Dendritic cell treated with granulocyte-macrophage colony-stimulating factor and Interleukin-4, amounts not matched to agents 40 ng/mL and 50 ng/mL, for 4 days (primary cell): ENCODE measurements around the gene WFIKKN1.

Source experiments
- H3K27ac Mint-ChIP-seq: one replicate; pipeline ENCODE4 v1.8.0; 2022; ENCODE audit warnings: mild to moderate bottlenecking, mixed read lengths
- H3K27me3 Mint-ChIP-seq: one replicate; pipeline ENCODE4 v1.8.0; 2022; ENCODE audit warnings: mild to moderate bottlenecking, mixed read lengths
- H3K36me3 Mint-ChIP-seq: one replicate; pipeline ENCODE4 v1.8.0; 2022; ENCODE audit warnings: low read depth, mixed read lengths
- H3K4me1 Mint-ChIP-seq: one replicate; pipeline ENCODE4 v1.8.0; 2022; ENCODE audit warnings: low read depth, mixed read lengths
- H3K4me3 Mint-ChIP-seq: one replicate; pipeline ENCODE4 v1.8.0; 2022; ENCODE audit warnings: mild to moderate bottlenecking, moderate library complexity, mixed read lengths
- H3K9me3 Mint-ChIP-seq: one replicate; pipeline ENCODE4 v1.8.0; 2022; ENCODE audit warnings: mixed read lengths
- intact Hi-C: fragments of 100-400 bp; cut with micrococcal nuclease; formaldehyde crosslinking; loops from one replicate; pipeline ENCODE4 v1.15.0; 2022

The WFIKKN1 gene

GRCh38 chr16:643050-643368, 12.2 kb downstream of the WFIKKN1 start:
- peak overlapping the region; percentile 78 for H3K4me3 Mint-ChIP-seq

GRCh38 chr16:644556-644955, 13.8 kb downstream of the WFIKKN1 start:
- Mint-ChIP-seq H3K36me3 (peaks cover 54% of the 10 kb centered on the region), H3K27ac (no peak overlapping the region), H3K9me3 (no peaks in the 10 kb centered on the region), H3K4me1 (peaks cover 68% of the 10 kb centered on the region), H3K4me3 (no peak overlapping the region), H3K27me3 (no peaks in the 10 kb centered on the region)
- intact Hi-C loops = no loop called here

More at GRCh38 chr16:643050-643368, 12.2 kb downstream of the WFIKKN1 start:
- peaks cover under 1% of the 10 kb centered on the region for H3K27me3 Mint-ChIP-seq
- H3K9me3 Mint-ChIP-seq = no peaks in the 10 kb centered on the region
- H3K4me1 Mint-ChIP-seq = peaks cover 66% of the 10 kb centered on the region
- peaks cover 54% of the 10 kb centered on the region for H3K36me3 Mint-ChIP-seq
- peak overlapping the region; percentile 86 for H3K27ac Mint-ChIP-seq
- intact Hi-C loops = no loop called here

GRCh38 chr16:645852-646678, 15.3 kb downstream of the WFIKKN1 start:
- intact Hi-C loops = no loop called here
- H3K4me1 Mint-ChIP-seq = peaks cover 72% of the 10 kb centered on the region
- H3K27ac Mint-ChIP-seq = no peak overlapping the region
- no peaks in the 10 kb centered on the region for H3K27me3 Mint-ChIP-seq
- peaks cover 54% of the 10 kb centered on the region for H3K36me3 Mint-ChIP-seq
- no peaks in the 10 kb centered on the region for H3K9me3 Mint-ChIP-seq
- H3K4me3 Mint-ChIP-seq = no peak overlapping the region

GRCh38 chr16:646679-647172, 15.9 kb downstream of the WFIKKN1 start:
- intact Hi-C loops = no loop called here
- no peaks in the 10 kb centered on the region for H3K9me3 Mint-ChIP-seq
- no peak overlapping the region for H3K27ac Mint-ChIP-seq
- no peaks in the 10 kb centered on the region for H3K27me3 Mint-ChIP-seq
- H3K36me3 Mint-ChIP-seq = peaks cover 54% of the 10 kb centered on the region
- peaks cover 79% of the 10 kb centered on the region for H3K4me1 Mint-ChIP-seq
- H3K4me3 Mint-ChIP-seq = no peak overlapping the region

GRCh38 chr16:647173-647902, 16.6 kb downstream of the WFIKKN1 start:
- Mint-ChIP-seq H3K36me3 (peaks cover 54% of the 10 kb centered on the region), H3K4me3 (peak overlapping the region; percentile 6), H3K27me3 (no peaks in the 10 kb centered on the region), H3K27ac (peak overlapping the region; percentile 87), H3K4me1 (peaks cover 79% of the 10 kb centered on the region), H3K9me3 (no peaks in the 10 kb centered on the region)
- intact Hi-C loops = no loop called here

GRCh38 chr16:648071-648780, 17.4 kb downstream of the WFIKKN1 start:
- Mint-ChIP-seq H3K4me3 (peak overlapping the region; percentile 81), H3K4me1 (peaks cover 72% of the 10 kb centered on the region), H3K36me3 (peaks cover 47% of the 10 kb centered on the region), H3K9me3 (no peaks in the 10 kb centered on the region), H3K27me3 (no peaks in the 10 kb centered on the region), H3K27ac (peak overlapping the region; percentile 87)
- intact Hi-C loops = no loop called here

GRCh38 chr16:648781-649589, 18.2 kb downstream of the WFIKKN1 start, which contains the start of gene WDR90:
Gene WDR90 (plus strand): TSS chr16:649365. CDS start chr16:649417, 52 bp downstream.
- H3K27ac Mint-ChIP-seq = peak within 1 kb of the TSS; percentile 87
- intact Hi-C loops = loop anchor here (1.0 kb wide), 2 partner anchors 11 to 60 kb away; no protein-coding TSS in a partner anchor
- peaks cover 64% of the 10 kb centered on the region for H3K4me1 Mint-ChIP-seq
- no peaks in the 10 kb centered on the region for H3K9me3 Mint-ChIP-seq
- H3K27me3 Mint-ChIP-seq = no peaks in the 10 kb centered on the region
- peak within 1 kb of the TSS; percentile 81 for H3K4me3 Mint-ChIP-seq
- peaks cover 48% of the 10 kb centered on the region for H3K36me3 Mint-ChIP-seq

GRCh38 chr16:649631-650030, 18.8 kb downstream of the WFIKKN1 start:
- H3K4me1 Mint-ChIP-seq = peaks cover 57% of the 10 kb centered on the region
- no peaks in the 10 kb centered on the region for H3K27me3 Mint-ChIP-seq
- H3K4me3 Mint-ChIP-seq = peak overlapping the region; percentile 66
- peaks cover 44% of the 10 kb centered on the region for H3K36me3 Mint-ChIP-seq
- peak overlapping the region; percentile 37 for H3K27ac Mint-ChIP-seq
- intact Hi-C loops = loop anchor here (1.0 kb wide), 2 partner anchors 11 to 60 kb away; no protein-coding TSS in a partner anchor
- H3K9me3 Mint-ChIP-seq = no peaks in the 10 kb centered on the region

GRCh38 chr16:651844-652243, 21.1 kb downstream of the WFIKKN1 start:
- no peak overlapping the region for H3K27ac Mint-ChIP-seq

GRCh38 chr16:652454-653305, 21.9 kb downstream of the WFIKKN1 start:
- Mint-ChIP-seq H3K9me3 (no peaks in the 10 kb centered on the region), H3K4me3 (no peak overlapping the region), H3K27me3 (no peaks in the 10 kb centered on the region)

More at GRCh38 chr16:651844-652243, 21.1 kb downstream of the WFIKKN1 start:
- intact Hi-C loops = no loop called here
- Mint-ChIP-seq H3K4me3 (no peak overlapping the region), H3K27me3 (no peaks in the 10 kb centered on the region), H3K4me1 (peaks cover 37% of the 10 kb centered on the region), H3K36me3 (peaks cover 40% of the 10 kb centered on the region), H3K9me3 (no peaks in the 10 kb centered on the region)

GRCh38 chr16:654034-654433, 23.2 kb downstream of the WFIKKN1 start:
- intact Hi-C loops = no loop called here
- no peak overlapping the region for H3K4me3 Mint-ChIP-seq

More at GRCh38 chr16:652454-653305, 21.9 kb downstream of the WFIKKN1 start:
- peaks cover 28% of the 10 kb centered on the region for H3K4me1 Mint-ChIP-seq
- H3K36me3 Mint-ChIP-seq = peaks cover 33% of the 10 kb centered on the region
- intact Hi-C loops = no loop called here
- H3K27ac Mint-ChIP-seq = no peak overlapping the region

GRCh38 chr16:657487-657886, 26.7 kb downstream of the WFIKKN1 start:
- peaks cover 45% of the 10 kb centered on the region for H3K36me3 Mint-ChIP-seq
- no peak overlapping the region for H3K27ac Mint-ChIP-seq
- H3K9me3 Mint-ChIP-seq = no peaks in the 10 kb centered on the region
- no peaks in the 10 kb centered on the region for H3K27me3 Mint-ChIP-seq
- H3K4me1 Mint-ChIP-seq = peaks cover 18% of the 10 kb centered on the region
- H3K4me3 Mint-ChIP-seq = no peak overlapping the region
- intact Hi-C loops = no loop called here

More at GRCh38 chr16:654034-654433, 23.2 kb downstream of the WFIKKN1 start:
- Mint-ChIP-seq H3K27me3 (no peaks in the 10 kb centered on the region), H3K27ac (no peak overlapping the region), H3K4me1 (peaks cover 18% of the 10 kb centered on the region), H3K36me3 (peaks cover 41% of the 10 kb centered on the region), H3K9me3 (no peaks in the 10 kb centered on the region)
